ENCODE measurements around the gene SEPHS2. TPM values are rescaled to one million over a fixed set of nuclear protein-coding genes. Genes with fewer than 3 reads are reported as not detected.
"Not testable (repeated sequence)": the region's sequence is repeated elsewhere in the genome, so short reads cannot be mapped to it uniquely, and the experiment has no call there.

Gene SEPHS2
- polyA plus RNA-seq, 1 donor = 13.8 TPM

DNA sequence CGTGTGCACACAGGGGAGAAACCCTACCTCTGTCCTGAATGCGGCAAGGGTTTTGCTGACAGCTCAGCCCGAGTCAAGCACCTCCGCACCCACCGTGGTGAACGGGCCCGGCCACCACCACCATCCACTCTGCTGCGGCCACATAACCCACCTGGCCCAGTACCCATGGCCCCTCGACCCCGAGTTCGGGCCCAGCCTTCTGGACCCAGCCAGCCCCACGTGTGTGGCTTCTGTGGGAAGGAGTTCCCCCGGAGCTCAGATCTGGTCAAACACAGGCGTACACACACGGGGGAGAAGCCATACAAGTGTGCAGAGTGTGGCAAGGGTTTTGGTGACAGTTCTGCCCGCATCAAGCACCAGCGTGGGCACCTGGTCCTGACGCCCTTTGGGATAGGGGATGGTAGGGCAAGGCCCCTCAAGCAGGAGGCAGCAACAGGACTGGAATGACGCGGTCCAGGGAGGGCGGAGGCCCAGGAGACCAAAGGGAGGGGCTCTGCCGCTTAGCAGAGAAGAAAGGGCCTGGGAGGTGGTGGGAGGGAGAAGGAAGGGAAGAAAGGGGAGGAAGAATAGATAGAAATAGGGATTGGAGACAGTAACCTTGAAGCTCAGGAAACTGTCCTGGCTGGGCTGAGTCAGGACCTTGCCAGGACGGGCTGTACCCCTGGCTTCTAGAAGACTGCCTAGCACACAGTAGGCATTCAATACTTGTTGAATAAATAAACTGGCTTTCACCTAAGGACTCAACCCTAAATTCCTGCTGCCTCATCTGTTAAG is 46.8 kb downstream of the SEPHS2 start:
- no peak for DNase-seq (ENCODE audit: low read depth)

DNA sequence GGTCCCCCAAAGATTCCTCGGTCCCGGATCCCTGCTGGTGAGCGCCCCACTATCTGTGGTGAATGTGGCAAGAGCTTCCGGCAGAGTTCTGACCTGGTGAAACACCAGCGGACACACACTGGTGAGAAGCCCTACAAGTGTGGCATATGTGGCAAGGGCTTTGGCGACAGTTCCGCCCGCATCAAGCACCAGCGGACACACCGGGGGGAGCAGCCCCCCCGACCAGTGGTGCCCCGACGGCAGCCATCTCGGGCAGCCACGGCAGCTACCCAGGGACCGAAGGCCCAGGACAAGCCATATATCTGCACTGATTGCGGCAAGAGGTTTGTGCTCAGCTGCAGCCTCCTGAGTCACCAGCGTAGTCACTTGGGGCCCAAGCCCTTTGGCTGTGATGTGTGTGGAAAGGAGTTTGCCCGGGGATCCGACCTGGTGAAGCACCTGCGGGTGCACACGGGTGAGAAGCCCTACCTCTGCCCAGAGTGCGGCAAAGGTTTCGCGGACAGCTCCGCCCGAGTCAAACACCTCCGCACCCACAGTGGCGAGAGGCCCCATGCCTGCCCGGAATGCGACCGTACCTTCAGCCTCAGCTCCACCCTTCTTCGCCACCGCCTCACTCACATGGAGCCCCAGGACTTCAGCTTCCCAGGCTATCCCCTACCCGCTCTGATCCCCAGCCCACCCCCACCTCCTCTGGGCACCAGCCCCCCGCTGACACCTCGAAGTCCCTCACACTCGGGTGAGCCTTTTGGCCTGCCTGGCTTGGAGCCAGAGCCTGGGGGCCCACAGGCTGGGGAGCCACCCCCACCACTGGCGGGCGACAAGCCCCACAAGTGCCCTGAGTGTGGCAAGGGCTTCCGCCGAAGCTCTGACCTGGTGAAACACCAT is 47.7 kb downstream of the SEPHS2 start:
- DNase-seq (ENCODE audit: low read depth) = no peak

DNA sequence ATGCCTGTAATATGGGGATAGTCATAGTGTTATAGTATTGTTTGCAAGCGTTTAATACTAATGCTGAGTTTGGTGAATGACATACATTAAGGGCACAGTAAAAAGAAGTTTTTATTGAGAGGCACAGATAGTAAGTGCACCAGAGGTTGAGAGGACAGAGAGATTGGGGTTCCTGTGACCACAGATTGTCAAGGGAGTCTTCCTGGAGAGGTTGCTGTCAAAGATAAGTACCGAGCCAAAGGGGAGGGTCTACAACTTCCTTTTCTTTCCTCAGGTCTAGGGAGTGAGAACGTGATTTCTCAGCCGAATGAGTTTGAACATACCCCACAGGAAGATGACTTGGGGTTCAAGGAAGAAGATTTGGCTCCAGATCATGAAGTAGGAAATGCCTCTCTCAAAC is 48.6 kb downstream of the SEPHS2 start:
- DNase-seq (ENCODE audit: low read depth) = no peak

DNA sequence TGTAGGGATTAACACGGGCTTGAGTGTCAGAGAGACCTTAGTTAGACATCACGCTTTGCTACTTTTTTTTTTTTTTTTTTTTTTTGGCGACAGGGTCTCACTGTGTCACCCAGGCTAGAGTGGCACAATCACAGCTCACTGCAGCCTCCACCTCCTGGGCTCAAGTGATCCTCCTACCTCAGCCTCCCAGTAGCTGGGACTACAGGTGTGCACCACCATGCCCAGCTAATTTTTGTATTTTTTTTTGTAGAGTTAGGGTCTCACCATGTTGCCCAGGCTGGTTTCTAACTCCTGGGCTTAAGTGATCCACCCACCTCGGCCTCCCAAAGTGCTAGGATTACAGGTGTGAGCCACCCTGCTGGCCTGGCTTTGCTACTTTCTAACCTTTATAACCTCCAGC is 49.0 kb downstream of the SEPHS2 start:
- not testable (repeated sequence) for DNase-seq (ENCODE audit: low read depth)

DNA sequence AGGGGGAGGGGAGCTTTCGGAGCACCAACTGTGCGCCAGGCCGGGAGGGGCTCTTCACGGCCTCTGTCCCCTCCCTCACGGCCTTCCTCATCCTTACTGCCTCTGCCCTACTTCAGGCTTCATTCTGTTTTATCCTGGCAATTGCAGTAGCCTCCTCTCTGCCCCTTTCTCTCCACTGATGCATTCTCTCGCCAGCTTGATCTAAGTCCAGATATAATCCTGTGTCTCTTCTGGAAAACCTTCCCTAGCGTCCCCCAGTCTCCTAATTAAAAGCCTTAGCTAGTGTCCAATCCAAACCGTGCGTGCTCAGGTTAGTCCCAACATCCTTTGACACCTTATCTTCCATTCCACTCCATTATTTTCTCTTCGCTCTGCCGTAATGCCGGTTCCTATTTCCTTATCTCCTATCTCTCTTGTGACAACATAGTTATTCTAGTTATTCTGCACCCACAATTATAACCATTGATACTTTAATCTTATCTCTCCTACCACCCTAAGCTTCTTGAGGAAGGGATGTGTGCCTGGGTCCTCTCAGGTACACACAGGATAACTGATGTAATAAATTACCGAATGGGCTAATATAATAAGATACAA is 49.6 kb downstream of the SEPHS2 start:
- no peak for DNase-seq (ENCODE audit: low read depth)

DNA sequence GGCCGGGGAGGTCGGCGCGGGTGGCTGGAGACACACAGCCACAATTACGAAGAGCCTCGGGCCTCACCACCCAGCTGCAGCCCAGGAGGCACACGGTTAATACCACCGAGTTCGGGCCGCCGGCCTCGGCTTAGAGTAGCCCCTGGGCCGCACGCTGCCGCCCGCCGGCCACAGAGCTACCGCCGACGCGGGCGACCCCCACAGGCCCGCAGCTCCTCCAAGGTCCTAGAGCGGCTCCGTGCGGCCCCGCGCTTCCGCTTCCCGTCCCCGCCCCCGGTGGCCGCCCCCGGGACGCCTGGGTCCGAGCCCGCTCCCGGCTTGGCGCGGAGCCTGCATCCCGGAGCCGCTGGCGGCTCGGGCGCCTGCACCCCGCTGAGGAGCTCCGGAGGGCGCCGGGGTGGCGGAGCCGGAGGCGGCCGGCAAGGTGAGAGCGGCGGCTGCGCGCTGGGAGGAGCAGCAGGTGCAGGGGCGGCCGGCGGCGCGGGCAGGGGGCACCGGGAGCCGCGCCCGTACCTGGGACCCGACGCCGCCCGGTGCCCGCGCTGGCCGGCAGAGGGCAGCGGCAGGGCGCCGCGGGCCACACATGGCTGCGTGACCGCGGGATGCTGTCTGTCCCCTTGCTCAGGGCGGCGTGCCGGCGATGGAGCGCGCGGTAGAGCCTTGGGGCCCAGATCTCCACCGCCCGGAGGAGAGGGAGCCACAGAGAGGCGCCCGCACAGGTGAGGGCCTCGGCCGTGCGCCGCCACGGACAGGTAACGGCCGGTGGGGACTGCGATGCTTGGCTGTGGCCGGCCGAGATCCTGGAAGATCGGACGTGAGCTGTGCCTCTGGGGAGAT is 50.3 kb downstream of the SEPHS2 start, which contains the start of gene ZNF48:
Gene ZNF48 (plus strand): TSS at position 266 of the 837 bp plus-strand sequence. CDS start 375 bp downstream, at position 641.
- DNase-seq (ENCODE audit: low read depth) = peak; percentile 84

DNA sequence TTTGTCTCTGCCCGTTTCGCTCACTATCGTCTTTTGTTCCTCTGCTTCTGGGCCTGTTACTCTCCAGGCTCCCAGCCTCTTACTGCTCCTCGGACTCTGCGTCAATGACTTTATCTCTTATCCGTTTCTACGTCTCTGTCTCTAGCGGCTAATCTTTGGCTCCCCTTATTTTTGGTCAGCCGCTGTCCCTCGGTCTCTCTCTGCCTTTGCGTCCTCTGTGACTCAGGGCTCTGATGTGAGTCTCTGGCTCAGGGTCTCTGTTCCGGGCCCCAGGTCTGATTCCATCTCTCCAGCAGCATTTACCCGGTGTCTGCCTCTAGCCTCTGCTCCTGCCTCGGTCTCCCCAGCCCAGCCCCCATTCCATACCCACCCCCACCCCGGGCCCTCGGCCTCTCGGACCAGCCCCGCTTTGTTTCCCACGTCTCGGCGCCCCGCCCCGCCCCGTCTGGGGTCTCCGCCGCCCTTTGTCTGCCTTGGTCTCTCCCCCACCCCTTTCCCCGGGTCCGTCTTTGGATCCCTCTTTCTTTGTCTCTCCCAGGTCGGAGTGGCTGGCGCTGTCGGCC is 51.0 kb downstream of the SEPHS2 start:
- DNase-seq (ENCODE audit: low read depth) = no peak

Other genes with a start within 250 kb of the SEPHS2 start
- gene SULT1A3, start 246.6 kb downstream of the SEPHS2 start, polyA plus RNA-seq (ENCODE audit: insufficient read length) = 1.8 TPM
- gene NPIPB13, start 197.4 kb downstream of the SEPHS2 start, polyA plus RNA-seq (ENCODE audit: insufficient read length) = 6.9 TPM
- gene CD2BP2, start 90.6 kb downstream of the SEPHS2 start, polyA plus RNA-seq (ENCODE audit: insufficient read length) = 33.0 TPM
- 32.3 TPM for gene TBC1D10B, start 75.4 kb downstream of the SEPHS2 start, polyA plus RNA-seq (ENCODE audit: insufficient read length)
- gene MYL11, start 71.1 kb downstream of the SEPHS2 start, polyA plus RNA-seq (ENCODE audit: insufficient read length) = 9,236 TPM
- 3.3 TPM for gene SEPTIN1, start 63.3 kb downstream of the SEPHS2 start, polyA plus RNA-seq (ENCODE audit: insufficient read length)
- 5.3 TPM for gene ZNF48, start 50.5 kb downstream of the SEPHS2 start, polyA plus RNA-seq (ENCODE audit: insufficient read length)
- 6.1 TPM for gene ZNF771, start 38.3 kb downstream of the SEPHS2 start, polyA plus RNA-seq (ENCODE audit: insufficient read length)
- gene DCTPP1, start 15.8 kb downstream of the SEPHS2 start, polyA plus RNA-seq (ENCODE audit: insufficient read length) = 23.6 TPM
- gene ITGAL, start 26.9 kb upstream of the SEPHS2 start, polyA plus RNA-seq (ENCODE audit: insufficient read length) = 2.5 TPM
- gene ZNF768, start 80.7 kb upstream of the SEPHS2 start, polyA plus RNA-seq (ENCODE audit: insufficient read length) = 27.9 TPM
- 6.5 TPM for gene ZNF747, start 89.0 kb upstream of the SEPHS2 start, polyA plus RNA-seq (ENCODE audit: insufficient read length)
- 6.2 TPM for gene ZNF764, start 112.5 kb upstream of the SEPHS2 start, polyA plus RNA-seq (ENCODE audit: insufficient read length)
- 9.7 TPM for gene ZNF688, start 125.8 kb upstream of the SEPHS2 start, polyA plus RNA-seq (ENCODE audit: insufficient read length)
- 13.1 TPM for gene ZNF785, start 139.8 kb upstream of the SEPHS2 start, polyA plus RNA-seq (ENCODE audit: insufficient read length)
- 6.6 TPM for gene ZNF689, start 164.5 kb upstream of the SEPHS2 start, polyA plus RNA-seq (ENCODE audit: insufficient read length)
- 20.3 TPM for gene PRR14, start 205.1 kb upstream of the SEPHS2 start, polyA plus RNA-seq (ENCODE audit: insufficient read length)
- 33.8 TPM for gene FBRS, start 212.6 kb upstream of the SEPHS2 start, polyA plus RNA-seq (ENCODE audit: insufficient read length)